ENCODE data around the gene HSD17B12. TPM values are rescaled to one million over a fixed set of nuclear protein-coding genes. Genes with fewer than 3 reads are reported as not detected.

HSD17B12 gene
- total and polyA plus RNA-seq, 2 of the 8 experiments (the other 6 are each of a cell fraction or from before 2014, with no cell fraction given), result 46.0 to 121 TPM

GRCh38 chr11:43646767-43647166 lies 33.8 kb upstream of the HSD17B12 start:
- CTCF ChIA-PET (ENCODE audit: partially characterized antibody), result no interaction called here
- Histone ChIP-seq H3K79me1 (ENCODE audit: low read depth, low read length) (peaks cover 10% of the 10 kb centered on the region; the same call in 1 of the 2 replicates), H4K8ac (ENCODE audit: extremely low read depth, insufficient read depth, low read length) (no peak overlapping the region), H3K4ac (replicated peaks; ENCODE audit: insufficient read length, low read depth, low read length) (no peak overlapping the region), H2AK5ac (ENCODE audit: low read depth, low read length) (no peak overlapping the region), H3K9me3 (ENCODE audit: insufficient read depth in 2 of 2, low read depth in 1 of 2, low read length in 1 of 2) (no peaks in the 10 kb centered on the region), H2AFZ (ENCODE audit: low read length) (no peak overlapping the region), H3K36me3 (ENCODE audit: control insufficient read depth in 2 of 4, insufficient read depth in 4 of 4, low read length in 3 of 4) (no peaks in the 10 kb centered on the region), H3K23me2 (ENCODE audit: low read depth, low read length) (peaks cover 5% of the 10 kb centered on the region), H4K5ac (ENCODE audit: insufficient read length, low read depth, low read length) (no peak overlapping the region), H2BK15ac (ENCODE audit: low read length) (no peak overlapping the region), H3K79me2 (ENCODE audit: control insufficient read depth in 1 of 2, insufficient read depth in 2 of 2, low read length in 2 of 2) (peaks cover 9 to 20% of the 10 kb centered on the region in 2 experiments), H3K14ac (ENCODE audit: insufficient read length) (no peak overlapping the region), H3K27ac (ENCODE audit: low read depth, low read length) (no peak overlapping the region), H2BK5ac (ENCODE audit: low read depth, low read length) (no peak overlapping the region), H3K56ac (replicated peaks; ENCODE audit: insufficient read length, low read depth, low read length) (no peak overlapping the region), H2BK120ac (replicated peaks; ENCODE audit: low read depth, low read length) (no peak overlapping the region), H3K9ac (replicated peaks in 1 of 4; ENCODE audit: extremely low read depth in 1 of 4, low read depth in 3 of 4, low read length in 3 of 4) (no peak overlapping the region), H2BK20ac (ENCODE audit: low read length) (no peak overlapping the region), H3K23ac (ENCODE audit: insufficient read length) (no peak overlapping the region), H4K91ac (replicated peaks; ENCODE audit: insufficient read length, low read length) (no peak overlapping the region), H3K4me1 (replicated peaks in 1 of 4; ENCODE audit: control insufficient read depth in 3 of 4, insufficient read depth in 4 of 4, low read length in 3 of 4) (peaks cover 0 to 4% (median 0%) of the 10 kb centered on the region in 4 experiments; a peak in 3 of 7 replicates), H3K4me3 (ENCODE audit: extremely low read depth in 1 of 4, insufficient read depth in 2 of 4, low read depth in 3 of 4, low read length in 4 of 4) (no peak overlapping the region), H2BK12ac (ENCODE audit: low read depth, low read length) (no peak overlapping the region), H4K20me1 (replicated peaks in 1 of 2; ENCODE audit: control insufficient read depth in 1 of 2, insufficient read depth in 2 of 2, low read length in 2 of 2) (no peaks in the 10 kb centered on the region), H3K27me3 (replicated peaks in 1 of 4; ENCODE audit: control insufficient read depth in 3 of 4, extremely low read depth in 1 of 4, insufficient read depth in 3 of 4, low read length in 3 of 4) (no peaks in the 10 kb centered on the region), H3K4me2 (ENCODE audit: insufficient read depth in 1 of 2, low read depth in 2 of 2, low read length in 2 of 2) (no peak overlapping the region), H3K18ac (ENCODE audit: extremely low read depth, low read length) (no peak overlapping the region)
- POLR2A ChIA-PET (ENCODE audit: partially characterized antibody), result no interaction called here
- WGBS, 2 experiments (ENCODE audit: extremely low coverage in 1 of 2, insufficient coverage in 1 of 2, insufficient read length in 1 of 2, insufficient replicate concordance in 2 of 2, low coverage in 1 of 2, low lambda C conversion rate in 2 of 2, missing lambda C conversion rate in 1 of 2), result 84% methylated on average over 2 of the region's 2 CpGs; no CpG with 5 or more reads in 1 of the 2 experiments
- DNase-seq (ENCODE audit: low read depth in 1 of 2, low spot score in 2 of 2) (no peak), FAIRE-seq (no peak)
- TF ChIP-seq POU5F1 (IDR thresholded peaks at IDR 0.05; ENCODE audit: low read depth, low read length) (no peak), E2F6 (IDR thresholded peaks at IDR 0.05) (no peak), SP2 (IDR thresholded peaks at IDR 0.05; ENCODE audit: low read length) (no peak), RAD21 (IDR thresholded peaks at IDR 0.05 in 1 of 2, conservative IDR thresholded peaks at IDR 0.05 in 1 of 2; ENCODE audit: low read depth in 2 of 2, low read length in 2 of 2) (no peak), EZH2 (IDR thresholded peaks at IDR 0.05; ENCODE audit: low read depth, low read length, severe bottlenecking) (no peak), CEBPB (IDR thresholded peaks at IDR 0.05; ENCODE audit: low read depth, low read length) (no peak), RFX5 (IDR thresholded peaks at IDR 0.05; ENCODE audit: borderline replicate concordance, low read depth, low read length) (no peak), EGR1 (IDR thresholded peaks at IDR 0.05; ENCODE audit: borderline replicate concordance, low read depth, low read length) (no peak), CTCF (IDR thresholded peaks at IDR 0.05; ENCODE audit: control extremely low read depth in 1 of 3, insufficient read depth in 1 of 3, low read depth in 1 of 3, low read length in 3 of 3) (no peak), GTF2F1 (IDR thresholded peaks at IDR 0.05; ENCODE audit: borderline replicate concordance, low read depth, low read length) (no peak), BRCA1 (IDR thresholded peaks at IDR 0.05; ENCODE audit: low read depth, low read length) (no peak), SIRT6 (IDR thresholded peaks at IDR 0.05; ENCODE audit: low read length) (no peak)

Data from H1 (cell line).